HG02885 (cell line): Measurements from ENCODE around the gene SLC39A2.
"Not testable (repeated sequence)": the region's sequence is repeated elsewhere in the genome, so short reads cannot be mapped to it uniquely, and the experiment has no call there.

ENCODE experiments used
- ATAC-seq: cut with Tn5 transposase; IDR thresholded peaks from one replicate; pipeline ENCODE4 v1.9.1; 2021; ENCODE audit warnings: mild to moderate bottlenecking; ENCODE audit not compliant: unreplicated experiment, poor library complexity

Gene SLC39A2

DNA sequence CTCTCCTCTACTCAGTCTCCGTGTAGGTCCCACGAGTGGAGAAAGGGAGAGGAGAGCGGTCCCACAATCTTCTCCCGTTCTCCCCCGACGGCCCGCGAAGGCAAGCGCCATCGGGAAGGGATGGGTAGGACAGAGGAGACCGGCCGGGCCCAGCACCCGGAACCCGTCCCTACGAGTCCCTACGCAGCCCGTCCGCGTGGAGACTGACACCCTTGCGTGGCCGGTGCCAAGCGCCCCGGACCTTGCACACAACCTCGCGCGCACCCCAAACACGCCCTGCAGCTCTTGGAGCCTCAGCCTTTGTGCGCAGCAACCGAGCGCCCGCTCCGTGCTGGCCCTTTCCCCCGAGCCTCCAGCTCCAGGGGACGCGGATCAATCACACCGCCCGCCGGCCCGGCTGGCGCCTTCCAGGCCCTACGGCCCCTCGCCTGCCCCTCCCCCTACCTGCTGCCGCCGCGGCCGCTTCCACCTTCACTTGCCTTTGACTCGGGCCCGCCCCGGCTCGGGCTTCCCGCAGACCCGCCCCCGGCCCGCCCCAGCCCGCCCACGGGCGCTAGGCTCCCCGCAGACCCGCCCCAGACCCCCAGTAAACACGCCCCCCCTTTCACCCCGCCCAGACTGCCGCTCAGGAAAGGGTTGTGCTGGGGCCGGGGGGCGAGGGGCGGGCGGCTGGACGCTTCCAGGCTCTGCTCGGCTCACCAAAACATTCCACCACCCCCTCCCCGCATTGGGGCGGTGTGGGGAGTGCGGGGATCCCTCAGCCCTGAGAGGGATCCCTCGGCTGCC is 25.7 kb downstream of the SLC39A2 start, which contains the start of gene NDRG2:
Gene NDRG2, minus strand, starts transcription at position 477 of the 786 bp plus-strand sequence. CDS start 1,746 bp downstream, outside the sequence.
- ATAC-seq = no peak

DNA sequence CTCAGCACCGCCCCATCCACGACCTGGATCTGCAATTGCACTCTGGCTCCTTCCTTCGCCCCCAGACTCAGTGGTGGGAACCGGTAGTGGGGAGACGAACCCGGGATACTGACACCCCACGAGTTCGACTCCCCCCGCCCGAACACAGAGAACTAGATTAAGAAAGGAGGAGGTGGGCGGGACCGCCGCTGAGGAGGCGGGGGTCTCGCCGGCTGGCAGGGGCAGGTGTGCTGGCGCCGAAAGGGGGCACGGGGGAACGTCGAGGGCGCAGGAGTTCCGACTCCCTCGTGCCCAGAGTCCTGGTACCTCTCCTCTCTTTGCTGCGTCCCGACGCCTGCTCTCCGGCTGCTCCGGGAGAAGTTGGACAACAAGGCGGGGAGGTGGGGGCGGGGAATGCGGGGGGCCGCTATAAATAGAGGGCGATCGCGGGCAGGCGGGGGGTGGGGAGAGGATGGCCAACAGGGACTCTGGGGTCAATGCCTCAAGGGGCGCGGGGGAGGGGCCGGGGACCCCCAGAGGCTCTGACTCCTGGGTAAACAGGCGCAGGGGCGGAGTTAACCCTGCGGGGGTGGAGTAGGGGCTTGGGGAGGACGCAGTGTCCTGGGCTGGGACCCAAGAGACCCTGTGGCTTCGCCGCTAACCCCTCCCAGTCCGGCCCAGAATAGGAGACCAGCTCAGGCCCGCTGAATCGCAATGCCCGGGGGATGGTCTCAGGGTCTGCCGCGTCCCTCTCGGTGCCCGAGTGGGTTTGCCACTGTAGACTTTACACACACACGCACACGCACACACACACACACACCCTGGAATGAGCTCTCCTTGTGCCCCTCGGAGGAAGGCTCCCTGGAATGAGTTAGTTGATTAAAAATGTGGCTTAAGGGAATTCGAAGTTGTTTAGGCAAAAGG is 26.5 kb downstream of the SLC39A2 start:
- no peak for ATAC-seq

DNA sequence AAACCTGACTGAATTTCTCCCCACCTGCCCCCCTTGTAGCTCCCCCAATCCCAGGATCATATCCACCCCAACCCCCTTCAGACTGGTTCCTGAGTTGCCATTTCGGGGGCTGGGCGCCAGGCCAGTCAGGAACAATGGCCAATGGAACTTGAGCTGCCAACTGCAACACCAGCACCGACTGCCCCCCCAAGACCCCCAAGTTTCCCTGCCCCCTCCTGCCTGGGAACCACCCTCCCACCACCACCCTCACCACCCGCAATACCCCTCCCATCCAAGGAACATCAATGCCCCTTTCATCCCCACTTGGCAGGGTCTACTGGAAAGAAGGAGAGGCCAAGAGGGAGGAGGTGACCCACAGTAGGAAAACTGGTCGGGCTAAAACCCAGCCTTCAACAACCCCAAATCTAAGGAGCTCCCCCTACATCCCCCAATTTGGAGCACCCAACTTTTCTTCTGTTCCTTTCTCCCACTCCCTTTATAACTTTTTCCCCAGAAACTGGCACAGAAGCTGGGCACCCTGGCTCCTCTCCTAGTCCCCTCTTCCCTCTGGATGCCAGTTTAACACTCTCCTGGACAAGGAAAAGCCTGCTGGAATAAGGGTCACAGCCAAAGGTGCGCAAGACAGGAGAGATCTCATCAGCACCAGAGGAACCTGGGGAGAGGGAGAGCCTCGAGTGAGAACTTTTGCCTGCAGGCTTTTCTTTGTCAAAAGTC is 27.3 kb downstream of the SLC39A2 start:
- ATAC-seq = no peak

GRCh38 chr14:21026988-21027315 is 27.9 kb downstream of the SLC39A2 start:
- ATAC-seq = no peak

DNA sequence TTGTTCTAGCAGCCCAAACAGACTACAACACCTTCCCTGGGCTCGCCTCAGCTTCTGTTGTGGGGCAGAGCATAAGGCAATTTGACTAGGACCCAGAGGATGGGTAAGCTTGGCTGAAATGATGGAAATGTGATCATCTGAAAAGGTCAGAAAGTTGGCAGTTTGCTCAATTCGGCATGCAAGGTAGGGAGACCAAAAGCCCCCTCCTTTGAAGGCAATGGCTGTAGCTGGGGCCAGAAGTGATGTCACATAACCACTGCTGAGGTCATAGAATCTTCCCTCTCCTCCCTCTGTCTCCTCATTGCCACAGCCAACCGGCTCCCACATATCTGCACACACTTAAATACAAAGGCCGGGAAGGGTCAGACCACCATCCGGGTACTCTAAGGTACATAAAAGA is 30.8 kb downstream of the SLC39A2 start, which contains the start of gene TPPP2:
Gene TPPP2, plus strand, starts transcription at position 301 of the 400 bp plus-strand sequence. CDS start 365 bp downstream, outside the sequence.
- no peak for ATAC-seq

- ATAC-seq = no peak
These were observed 31.4 kb downstream of the SLC39A2 start for GRCh38 chr14:21030531-21030930.

DNA sequence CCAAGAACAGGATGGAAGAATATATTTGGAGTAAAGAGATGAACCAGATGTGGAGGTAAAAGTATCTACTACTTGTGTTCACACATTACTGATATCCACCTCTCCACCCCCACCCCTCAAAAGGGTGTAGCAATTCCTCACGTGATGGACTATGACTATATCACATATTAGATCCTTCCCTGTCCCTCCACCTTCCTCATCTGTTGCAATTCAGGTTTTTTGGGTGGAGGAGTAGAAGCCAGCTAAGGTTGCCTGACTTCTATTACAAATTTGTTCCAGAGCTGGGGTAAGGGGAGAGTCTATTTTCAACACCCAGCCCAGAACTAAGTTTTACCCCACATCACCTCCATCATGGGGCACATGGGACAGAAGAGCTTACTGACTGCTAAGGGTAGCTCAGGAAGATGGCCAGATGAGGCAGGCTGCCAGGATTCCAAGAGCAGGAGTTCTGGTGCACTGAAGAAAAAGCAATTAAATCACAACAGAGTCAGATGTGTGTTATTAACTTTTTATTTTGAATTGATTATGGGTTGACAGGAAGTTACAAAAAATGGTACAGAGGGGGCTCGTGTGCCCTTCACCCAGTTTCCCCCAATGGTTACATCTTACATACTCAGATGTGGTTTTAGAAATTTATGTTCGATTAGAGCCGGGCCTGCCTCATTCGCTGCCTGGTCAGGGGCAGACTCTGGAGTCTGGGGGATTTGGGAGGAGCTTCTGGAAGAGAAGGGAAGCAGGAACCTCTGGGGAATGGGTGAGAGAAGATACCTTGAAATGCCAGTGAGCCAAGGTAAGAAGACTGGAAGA is 33.4 kb downstream of the SLC39A2 start:
- ATAC-seq = no peak

- ATAC-seq = no peak
These were observed 34.1 kb downstream of the SLC39A2 start for GRCh38 chr14:21033133-21033698.

DNA sequence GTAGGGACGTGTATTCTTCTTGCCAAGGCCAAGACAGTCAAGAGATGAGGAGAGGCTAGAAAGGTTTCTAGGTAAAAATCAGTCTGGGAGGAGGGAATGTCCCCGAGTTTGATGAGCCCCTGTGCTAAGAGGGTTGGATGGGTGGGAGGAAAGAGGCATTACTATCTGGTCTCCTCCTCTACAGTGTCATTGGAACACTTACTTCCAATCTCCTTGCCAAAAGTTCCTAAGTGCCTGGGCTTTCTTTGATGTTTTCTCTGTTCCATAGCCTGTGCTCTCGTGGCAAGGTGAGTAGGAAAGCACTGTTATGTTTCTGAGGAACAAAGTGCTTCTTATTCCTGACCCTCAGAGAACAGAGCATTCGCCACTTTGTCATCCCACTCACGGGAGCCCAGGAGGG is 35.6 kb downstream of the SLC39A2 start, which contains the start of gene RNASE13:
Gene RNASE13, minus strand, starts transcription at position 101 of the 400 bp plus-strand sequence. CDS start 519 bp downstream, outside the sequence.
- no peak for ATAC-seq

DNA sequence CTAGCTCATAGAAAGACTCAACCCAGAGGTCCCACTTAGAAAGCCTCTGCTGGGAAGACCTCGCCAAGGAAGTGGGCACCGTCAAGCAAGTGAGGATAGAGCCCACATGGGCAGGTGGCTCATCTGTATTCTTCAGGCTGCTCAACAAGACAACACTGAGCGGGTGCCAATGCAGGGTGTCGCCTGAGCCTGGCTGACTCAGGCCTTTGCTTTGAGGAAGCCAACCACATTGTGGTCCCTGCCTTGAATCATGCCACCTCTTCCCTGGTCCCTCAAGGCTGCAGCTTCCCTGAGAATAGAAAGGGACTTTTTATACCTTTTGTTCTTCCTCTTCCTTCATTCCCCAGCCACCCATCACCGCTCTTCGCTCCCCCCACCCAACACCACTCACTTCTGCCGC is 37.7 kb downstream of the SLC39A2 start:
- ATAC-seq = no peak

- ATAC-seq = no peak
These were observed 38.1 kb downstream of the SLC39A2 start for GRCh38 chr14:21037156-21037555.

DNA sequence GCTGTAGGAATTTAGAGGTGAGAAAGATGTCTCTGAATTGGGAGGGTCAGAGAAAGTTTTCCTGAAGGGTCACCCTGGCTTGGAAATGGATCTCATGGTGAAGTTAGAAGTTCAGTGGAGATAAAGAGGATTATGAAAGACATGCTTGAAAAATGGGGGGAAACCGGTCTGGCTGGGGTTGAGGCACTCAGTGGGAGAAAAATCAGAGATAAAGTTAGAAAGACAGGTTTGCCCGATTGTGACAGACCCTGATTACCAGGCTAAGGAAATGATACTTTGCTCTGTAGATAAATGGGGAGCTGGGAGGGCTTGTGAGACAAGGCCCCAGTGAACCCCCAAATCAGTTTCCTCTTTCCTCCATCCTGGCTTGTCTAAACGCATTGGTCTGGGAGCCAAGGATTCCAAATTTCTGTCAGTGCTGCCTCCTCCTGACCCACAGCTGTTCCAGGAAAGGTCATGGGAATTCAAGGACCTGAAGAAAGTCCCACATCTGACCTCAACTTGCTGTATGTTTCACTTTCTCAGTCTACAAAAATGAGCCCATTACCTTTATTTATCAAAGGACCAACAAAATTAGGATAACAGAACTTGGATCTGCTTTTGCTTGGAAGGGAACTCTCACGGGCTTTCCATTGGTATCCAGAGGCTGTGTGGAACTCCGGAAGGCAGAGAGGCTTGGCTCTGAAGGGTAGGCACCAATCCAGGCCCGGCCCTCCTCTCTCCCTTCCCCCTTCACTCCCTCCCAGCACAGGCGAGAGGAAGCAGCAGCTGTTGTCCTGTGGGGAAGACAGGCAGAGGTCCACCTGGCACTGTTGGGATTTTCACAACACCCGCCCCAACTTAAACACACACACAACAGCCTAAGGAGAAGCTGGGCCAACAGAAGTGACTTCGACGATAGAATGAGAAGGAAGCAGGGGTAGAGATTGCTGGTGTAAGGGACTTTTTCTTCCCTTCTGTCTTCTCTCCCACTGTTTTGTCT is 39.6 kb downstream of the SLC39A2 start:
- no peak for ATAC-seq

DNA sequence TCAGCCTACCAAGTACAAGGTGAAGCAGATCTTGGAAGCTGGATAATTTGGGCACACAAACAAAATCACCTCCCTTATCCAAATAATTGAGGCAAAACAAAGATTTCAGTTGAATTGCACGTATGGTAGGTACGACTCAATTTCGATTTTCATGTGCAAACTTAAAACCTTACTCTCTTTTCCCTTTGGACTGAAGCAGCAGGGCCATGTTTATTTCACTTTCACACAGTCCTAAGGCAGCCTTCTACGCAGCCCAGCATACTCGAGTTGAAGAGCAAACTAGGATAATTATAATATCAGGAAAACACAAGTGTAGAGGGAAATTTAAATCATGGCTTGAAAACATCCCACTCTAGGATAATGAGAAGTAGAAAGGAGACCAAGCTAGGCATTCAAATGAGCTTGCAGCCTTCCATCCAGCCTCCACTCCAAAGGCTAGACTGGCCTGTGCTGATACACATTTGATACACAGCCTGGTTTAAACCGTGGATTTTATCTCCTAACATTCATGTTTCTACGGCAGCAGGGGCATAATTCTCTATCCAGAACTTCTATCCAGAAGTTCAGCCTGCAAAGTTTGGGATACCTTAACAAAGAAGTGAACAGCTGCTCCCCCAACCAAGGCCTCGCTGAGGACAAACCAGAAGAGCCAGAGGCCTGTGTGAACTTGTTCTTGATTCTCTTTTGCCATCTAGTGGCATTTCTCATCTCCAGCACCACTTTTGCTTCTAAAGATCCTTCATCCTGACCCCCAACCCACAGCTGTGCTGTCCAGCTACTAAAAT is 40.7 kb downstream of the SLC39A2 start:
- peak; percentile 59 for ATAC-seq

DNA sequence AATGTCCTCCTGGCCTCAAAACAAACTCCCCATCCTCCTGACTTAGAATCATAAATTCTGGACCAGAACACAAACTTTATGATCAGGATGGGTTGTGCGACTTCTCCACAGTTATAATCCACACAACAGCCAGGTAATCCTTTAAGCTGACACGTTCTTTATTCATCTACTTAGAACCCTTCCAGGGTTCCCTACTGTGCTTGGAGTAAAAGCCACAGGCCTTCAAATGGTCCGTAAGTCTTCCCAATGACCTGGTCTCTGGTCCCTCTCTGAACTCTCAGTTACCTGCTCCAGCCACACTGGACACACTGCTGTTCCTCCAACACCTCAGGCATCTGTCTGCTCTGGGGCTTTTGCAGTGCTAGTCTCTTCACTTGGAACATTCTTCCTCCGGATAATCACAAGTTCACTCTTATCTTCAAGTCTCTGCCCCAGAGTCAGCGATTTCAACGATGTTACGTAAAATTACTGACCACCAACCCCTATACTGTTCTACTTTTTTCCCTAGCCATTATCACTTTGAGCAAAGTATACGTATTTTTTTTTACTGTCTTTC is 41.4 kb downstream of the SLC39A2 start:
- no peak for ATAC-seq

DNA sequence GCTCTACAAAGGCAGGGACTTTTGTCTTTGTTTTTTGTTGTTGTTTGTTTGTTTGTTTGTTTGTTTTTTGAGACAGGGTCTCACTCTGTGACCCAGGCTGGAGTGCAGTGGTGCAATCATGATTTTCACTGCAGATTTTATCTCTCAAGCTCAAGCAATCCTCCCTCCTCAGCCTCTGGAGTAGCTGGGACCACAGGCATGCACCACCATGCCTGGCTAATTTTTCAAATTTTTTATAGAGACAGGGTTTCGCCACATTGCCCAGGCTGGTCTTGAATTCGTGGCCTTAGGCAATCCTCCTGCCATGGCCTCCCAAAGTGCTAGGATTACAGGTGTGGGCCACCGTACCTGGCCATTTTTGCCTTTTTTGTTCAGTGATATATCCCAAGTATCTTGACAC is 41.8 kb downstream of the SLC39A2 start:
- not testable (repeated sequence) for ATAC-seq

DNA sequence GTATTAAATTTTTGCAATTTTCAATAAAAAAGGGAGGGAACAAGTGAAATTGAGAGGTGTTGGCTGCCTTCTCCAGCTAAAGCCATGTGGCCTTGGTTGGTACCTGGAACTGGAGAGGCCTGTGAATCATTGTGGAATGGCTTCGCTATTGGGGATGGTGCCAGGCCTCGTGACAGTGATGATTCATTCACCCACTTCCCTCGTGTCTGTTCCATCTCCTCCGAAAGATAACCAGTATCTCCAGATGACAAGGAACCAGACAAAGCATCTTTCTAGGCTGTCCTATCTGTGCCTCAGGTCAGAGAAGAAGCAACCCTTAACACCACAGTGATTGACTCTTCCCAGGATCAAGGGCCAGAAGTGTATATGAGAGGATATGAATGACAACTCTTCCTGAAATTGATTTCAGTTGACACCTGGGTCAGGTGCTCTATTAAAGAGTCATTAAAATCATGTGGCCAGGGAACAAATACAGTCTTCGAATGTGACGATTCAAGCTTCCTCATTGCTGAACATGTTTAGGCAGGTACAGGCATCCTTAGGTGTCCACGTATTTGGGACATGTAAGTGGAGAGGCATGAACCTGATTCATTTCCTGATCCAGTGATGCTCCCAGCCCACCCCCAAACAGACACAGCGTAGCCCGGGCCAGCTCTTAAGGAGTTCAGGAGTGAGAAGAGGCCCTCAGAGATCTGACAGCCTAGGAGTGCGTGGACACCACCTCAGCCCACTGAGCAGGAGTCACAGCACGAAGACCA is 42.8 kb downstream of the SLC39A2 start, which contains the start of gene RNASE7:
Gene RNASE7, plus strand, starts transcription at position 687 of the 758 bp plus-strand sequence. CDS start 631 bp downstream, outside the sequence.
- no peak for ATAC-seq
